ENCODE results near the gene DKK3. TPM values are rescaled to one million over a fixed set of nuclear protein-coding genes. Genes with fewer than 3 reads are reported as not detected.

DKK3 gene
- total and polyA plus RNA-seq, 4 donors, result 202 to 464 (median 417) TPM

GRCh38 chr11:11937433-11937832 is 71.0 kb downstream of the DKK3 start:
- no peaks in the 10 kb centered on the region for H3K9me3 ChIP-seq (ENCODE audit: control insufficient read depth, insufficient read depth, low read length)
- H3K36me3 ChIP-seq (ENCODE audit: control insufficient read depth, insufficient read depth, low read length), result no peaks in the 10 kb centered on the region
- H3K27ac ChIP-seq (ENCODE audit: low read depth, low read length), result no peak overlapping the region
- WGBS (ENCODE audit: insufficient coverage), result no CpG with 5 or more reads among the region's 3 CpGs
- no peak for DNase-seq (ENCODE audit: low read depth in 4 of 6, low spot score in 6 of 6)
- no peaks in the 10 kb centered on the region for H3K4me1 ChIP-seq (ENCODE audit: control insufficient read depth, insufficient read depth, low read length)
- H3K27me3 ChIP-seq (ENCODE audit: control insufficient read depth, insufficient read depth, low read length), result no peaks in the 10 kb centered on the region
- H3K4me3 ChIP-seq (ENCODE audit: low read depth, low read length), result no peak overlapping the region

- Histone ChIP-seq H3K27me3 (ENCODE audit: control insufficient read depth, insufficient read depth, low read length) (no peaks in the 10 kb centered on the region), H3K27ac (ENCODE audit: low read depth, low read length) (no peak overlapping the region), H3K4me1 (ENCODE audit: control insufficient read depth, insufficient read depth, low read length) (no peaks in the 10 kb centered on the region), H3K4me3 (ENCODE audit: low read depth, low read length) (no peak overlapping the region), H3K36me3 (ENCODE audit: control insufficient read depth, insufficient read depth, low read length) (no peaks in the 10 kb centered on the region), H3K9me3 (ENCODE audit: control insufficient read depth, insufficient read depth, low read length) (no peaks in the 10 kb centered on the region)
- no peak for DNase-seq (ENCODE audit: low read depth in 4 of 6, low spot score in 6 of 6)
- WGBS (ENCODE audit: insufficient coverage), result no CpG with 5 or more reads among the region's 2 CpGs
Observed at GRCh38 chr11:11935536-11935935, 72.9 kb downstream of the DKK3 start.

- Histone ChIP-seq H3K4me3 (ENCODE audit: low read depth, low read length) (no peak overlapping the region), H3K27ac (ENCODE audit: low read depth, low read length) (no peak overlapping the region), H3K4me1 (ENCODE audit: control insufficient read depth, insufficient read depth, low read length) (no peaks in the 10 kb centered on the region), H3K36me3 (ENCODE audit: control insufficient read depth, insufficient read depth, low read length) (no peaks in the 10 kb centered on the region), H3K9me3 (ENCODE audit: control insufficient read depth, insufficient read depth, low read length) (no peaks in the 10 kb centered on the region), H3K27me3 (ENCODE audit: control insufficient read depth, insufficient read depth, low read length) (no peaks in the 10 kb centered on the region)
- DNase-seq (ENCODE audit: low read depth in 4 of 6, low spot score in 6 of 6), result peak; percentile 8 to 75 (median 24)
- WGBS (ENCODE audit: insufficient coverage), result no CpG with 5 or more reads among the region's 5 CpGs
Observed at GRCh38 chr11:11931461-11932055, 76.9 kb downstream of the DKK3 start.

GRCh38 chr11:11929920-11930319 is 78.5 kb downstream of the DKK3 start:
- Histone ChIP-seq H3K4me3 (ENCODE audit: low read depth, low read length) (no peak overlapping the region), H3K36me3 (ENCODE audit: control insufficient read depth, insufficient read depth, low read length) (peaks cover 4% of the 10 kb centered on the region), H3K4me1 (ENCODE audit: control insufficient read depth, insufficient read depth, low read length) (no peaks in the 10 kb centered on the region), H3K27me3 (ENCODE audit: control insufficient read depth, insufficient read depth, low read length) (no peaks in the 10 kb centered on the region), H3K27ac (ENCODE audit: low read depth, low read length) (no peak overlapping the region), H3K9me3 (ENCODE audit: control insufficient read depth, insufficient read depth, low read length) (no peaks in the 10 kb centered on the region)
- WGBS (ENCODE audit: insufficient coverage), result no CpG with 5 or more reads among the region's 2 CpGs
- no peak for DNase-seq (ENCODE audit: low read depth in 4 of 6, low spot score in 6 of 6)

GRCh38 chr11:11923828-11924227 is 84.6 kb downstream of the DKK3 start:
- peaks cover 5% of the 10 kb centered on the region for H3K36me3 ChIP-seq (ENCODE audit: control insufficient read depth, insufficient read depth, low read length)
- DNase-seq (ENCODE audit: low read depth in 4 of 6, low spot score in 6 of 6), result peak in 2 of 6 donors; percentile 4 to 13
- H3K4me1 ChIP-seq (ENCODE audit: control insufficient read depth, insufficient read depth, low read length), result no peaks in the 10 kb centered on the region
- H3K27me3 ChIP-seq (ENCODE audit: control insufficient read depth, insufficient read depth, low read length), result no peaks in the 10 kb centered on the region
- no peak overlapping the region for H3K4me3 ChIP-seq (ENCODE audit: low read depth, low read length)
- H3K27ac ChIP-seq (ENCODE audit: low read depth, low read length), result no peak overlapping the region
- H3K9me3 ChIP-seq (ENCODE audit: control insufficient read depth, insufficient read depth, low read length), result no peaks in the 10 kb centered on the region

GRCh38 chr11:11916981-11917399 is 91.4 kb downstream of the DKK3 start:
- peak overlapping the region; percentile 10 for H3K27ac ChIP-seq (ENCODE audit: low read depth, low read length)
- no CpG with 5 or more reads among the region's 1 CpG for WGBS (ENCODE audit: insufficient coverage)
- H3K4me3 ChIP-seq (ENCODE audit: low read depth, low read length), result no peak overlapping the region
- H3K36me3 ChIP-seq (ENCODE audit: control insufficient read depth, insufficient read depth, low read length), result no peaks in the 10 kb centered on the region
- DNase-seq (ENCODE audit: low read depth in 4 of 6, low spot score in 6 of 6), result no peak
- no peaks in the 10 kb centered on the region for H3K9me3 ChIP-seq (ENCODE audit: control insufficient read depth, insufficient read depth, low read length)
- H3K4me1 ChIP-seq (ENCODE audit: control insufficient read depth, insufficient read depth, low read length), result no peaks in the 10 kb centered on the region
- no peaks in the 10 kb centered on the region for H3K27me3 ChIP-seq (ENCODE audit: control insufficient read depth, insufficient read depth, low read length)

- Histone ChIP-seq H3K4me3 (ENCODE audit: low read depth, low read length) (no peak overlapping the region), H3K9me3 (ENCODE audit: control insufficient read depth, insufficient read depth, low read length) (no peaks in the 10 kb centered on the region), H3K4me1 (ENCODE audit: control insufficient read depth, insufficient read depth, low read length) (no peaks in the 10 kb centered on the region), H3K27ac (ENCODE audit: low read depth, low read length) (no peak overlapping the region), H3K36me3 (ENCODE audit: control insufficient read depth, insufficient read depth, low read length) (no peaks in the 10 kb centered on the region), H3K27me3 (ENCODE audit: control insufficient read depth, insufficient read depth, low read length) (no peaks in the 10 kb centered on the region)
- no CpG with 5 or more reads among the region's 2 CpGs for WGBS (ENCODE audit: insufficient coverage)
- DNase-seq (ENCODE audit: low read depth in 4 of 6, low spot score in 6 of 6), result no peak
Observed at GRCh38 chr11:11915625-11916024, 92.8 kb downstream of the DKK3 start.

GRCh38 chr11:11913395-11913794 is 95.0 kb downstream of the DKK3 start:
- no peaks in the 10 kb centered on the region for H3K27me3 ChIP-seq (ENCODE audit: control insufficient read depth, insufficient read depth, low read length)
- H3K9me3 ChIP-seq (ENCODE audit: control insufficient read depth, insufficient read depth, low read length), result no peaks in the 10 kb centered on the region
- 100% methylated on average over 1 of the region's 1 CpG for WGBS (ENCODE audit: insufficient coverage)
- no peaks in the 10 kb centered on the region for H3K4me1 ChIP-seq (ENCODE audit: control insufficient read depth, insufficient read depth, low read length)
- no peak overlapping the region for H3K4me3 ChIP-seq (ENCODE audit: low read depth, low read length)
- H3K36me3 ChIP-seq (ENCODE audit: control insufficient read depth, insufficient read depth, low read length), result no peaks in the 10 kb centered on the region
- no peak overlapping the region for H3K27ac ChIP-seq (ENCODE audit: low read depth, low read length)
- no peak for DNase-seq (ENCODE audit: low read depth in 4 of 6, low spot score in 6 of 6)

Other genes starting within 250 kb of the DKK3 start
- 100 to 1,000 TPM in 1 of 2 donors, 10 to 100 TPM in 1; 91.4 to 119 TPM for gene USP47, start 166.7 kb downstream of the DKK3 start, total RNA-seq
- 10 to 100 TPM; 74.2 to 89.1 TPM for gene USP47, start 166.7 kb downstream of the DKK3 start, polyA plus RNA-seq (ENCODE audit: insufficient read length in 2 of 2)
- 10 to 100 TPM; 27.6 to 57.0 TPM for gene MICAL2, start 102.0 kb upstream of the DKK3 start, total RNA-seq
- gene MICAL2, start 102.0 kb upstream of the DKK3 start, polyA plus RNA-seq (ENCODE audit: insufficient read length in 2 of 2), result 10 to 100 TPM; 15.8 to 18.7 TPM